ENCODE data around the gene RYR2.

The RYR2 gene

GRCh38 chr1:237478082-237478481 lies 436.1 kb downstream of the RYR2 start:
- no peak overlapping the region for H3K4me3 ChIP-seq
- H3K27ac ChIP-seq = no peak overlapping the region

- Histone ChIP-seq H3K4me3 (no peak overlapping the region), H3K27ac (no peak overlapping the region)
Measured at GRCh38 chr1:237478842-237479241, 436.9 kb downstream of the RYR2 start.

GRCh38 chr1:237482777-237483176 lies 440.8 kb downstream of the RYR2 start:
- H3K4me3 ChIP-seq = no peak overlapping the region
- H3K27ac ChIP-seq = no peak overlapping the region

GRCh38 chr1:237492359-237492758 lies 450.4 kb downstream of the RYR2 start:
- no peak overlapping the region for H3K4me3 ChIP-seq
- no peak overlapping the region for H3K27ac ChIP-seq

GRCh38 chr1:237500566-237500965 lies 458.6 kb downstream of the RYR2 start:
- H3K27ac ChIP-seq = no peak overlapping the region

GRCh38 chr1:237503292-237503691 lies 461.3 kb downstream of the RYR2 start:
- no peak overlapping the region for H3K4me3 ChIP-seq
- no peak overlapping the region for H3K27ac ChIP-seq

More at GRCh38 chr1:237500566-237500965, 458.6 kb downstream of the RYR2 start:
- no peak overlapping the region for H3K4me3 ChIP-seq

GRCh38 chr1:237507005-237507404 lies 465.0 kb downstream of the RYR2 start:
- no peak overlapping the region for H3K27ac ChIP-seq
- no peak overlapping the region for H3K4me3 ChIP-seq

GRCh38 chr1:237509748-237510147 lies 467.8 kb downstream of the RYR2 start:
- Histone ChIP-seq H3K4me3 (no peak overlapping the region), H3K27ac (no peak overlapping the region)

GRCh38 chr1:237525102-237525501 lies 483.1 kb downstream of the RYR2 start:
- H3K27ac ChIP-seq = no peak overlapping the region
- no peak overlapping the region for H3K4me3 ChIP-seq

- H3K4me3 ChIP-seq = no peak overlapping the region
- no peak overlapping the region for H3K27ac ChIP-seq
Measured at GRCh38 chr1:237527761-237528160, 485.8 kb downstream of the RYR2 start.

- no peak overlapping the region for H3K27ac ChIP-seq
- no peak overlapping the region for H3K4me3 ChIP-seq
Measured at GRCh38 chr1:237528545-237528944, 486.6 kb downstream of the RYR2 start.

GRCh38 chr1:237539055-237539454 lies 497.1 kb downstream of the RYR2 start:
- no peak overlapping the region for H3K4me3 ChIP-seq
- H3K27ac ChIP-seq = no peak overlapping the region

- H3K27ac ChIP-seq = no peak overlapping the region
Measured at GRCh38 chr1:237542525-237543418, 500.8 kb downstream of the RYR2 start.

GRCh38 chr1:237553078-237553477 lies 511.1 kb downstream of the RYR2 start:
- H3K4me3 ChIP-seq = no peak overlapping the region
- H3K27ac ChIP-seq = no peak overlapping the region

More at GRCh38 chr1:237542525-237543418, 500.8 kb downstream of the RYR2 start:
- H3K4me3 ChIP-seq = no peak overlapping the region

- no peak overlapping the region for H3K4me3 ChIP-seq
- H3K27ac ChIP-seq = no peak overlapping the region
Measured at GRCh38 chr1:237556911-237557310, 514.9 kb downstream of the RYR2 start.

- Histone ChIP-seq H3K27ac (no peak overlapping the region), H3K4me3 (no peak overlapping the region)
Measured at GRCh38 chr1:237562242-237562823, 520.3 kb downstream of the RYR2 start.

GRCh38 chr1:237565236-237565635 lies 523.3 kb downstream of the RYR2 start:
- Histone ChIP-seq H3K4me3 (no peak overlapping the region), H3K27ac (no peak overlapping the region)

GRCh38 chr1:237566581-237566980 lies 524.6 kb downstream of the RYR2 start:
- no peak overlapping the region for H3K27ac ChIP-seq
- H3K4me3 ChIP-seq = no peak overlapping the region

- Histone ChIP-seq H3K27ac (no peak overlapping the region), H3K4me3 (no peak overlapping the region)
Measured at GRCh38 chr1:237568955-237569354, 527.0 kb downstream of the RYR2 start.

GRCh38 chr1:237570530-237570929 lies 528.5 kb downstream of the RYR2 start:
- Histone ChIP-seq H3K27ac (no peak overlapping the region), H3K4me3 (no peak overlapping the region)

GRCh38 chr1:237574536-237574935 lies 532.6 kb downstream of the RYR2 start:
- Histone ChIP-seq H3K27ac (no peak overlapping the region), H3K4me3 (no peak overlapping the region)

Measured in skin epidermis (tissue), 12 donors.